Fibroblast of the conjunctiva (primary cell): Measurements from ENCODE around the gene RDH5.

Experiments
- DNase-seq: peaks from one replicate; pipeline ENCODE4 v3.0.0-alpha.2; 2010; ENCODE audit warnings: low read depth

RDH5 gene, protein sequence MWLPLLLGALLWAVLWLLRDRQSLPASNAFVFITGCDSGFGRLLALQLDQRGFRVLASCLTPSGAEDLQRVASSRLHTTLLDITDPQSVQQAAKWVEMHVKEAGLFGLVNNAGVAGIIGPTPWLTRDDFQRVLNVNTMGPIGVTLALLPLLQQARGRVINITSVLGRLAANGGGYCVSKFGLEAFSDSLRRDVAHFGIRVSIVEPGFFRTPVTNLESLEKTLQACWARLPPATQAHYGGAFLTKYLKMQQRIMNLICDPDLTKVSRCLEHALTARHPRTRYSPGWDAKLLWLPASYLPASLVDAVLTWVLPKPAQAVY

DNA sequence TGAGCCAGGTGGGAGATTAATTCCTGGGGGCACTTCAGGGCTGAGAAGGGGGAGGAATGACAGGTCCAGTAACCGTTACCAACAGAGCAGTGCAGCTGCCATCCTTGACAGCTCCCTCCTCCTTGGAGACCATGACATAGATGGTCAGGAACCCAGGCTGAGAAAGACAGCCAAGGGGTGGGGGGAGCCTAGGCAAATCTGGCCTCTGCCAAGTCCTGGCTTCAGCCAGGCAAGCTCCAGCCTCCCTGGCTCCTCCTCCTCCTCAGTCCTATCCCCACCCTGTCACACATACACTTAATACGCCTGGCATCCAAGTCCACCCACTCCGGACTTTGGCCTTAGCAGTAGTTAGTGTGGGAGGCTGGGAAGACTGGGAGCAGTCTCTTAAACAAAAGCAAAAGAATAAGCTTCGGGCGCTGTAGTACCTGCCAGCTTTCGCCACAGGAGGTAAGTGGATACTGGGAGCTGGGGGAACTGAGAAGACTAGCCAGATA is at the start of gene RDH5:
TSS of gene RDH5 (plus strand) at position 323 of the 494 bp plus-strand sequence. CDS start 792 bp downstream, outside the sequence.
- DNase-seq: peak; percentile 93

DNA sequence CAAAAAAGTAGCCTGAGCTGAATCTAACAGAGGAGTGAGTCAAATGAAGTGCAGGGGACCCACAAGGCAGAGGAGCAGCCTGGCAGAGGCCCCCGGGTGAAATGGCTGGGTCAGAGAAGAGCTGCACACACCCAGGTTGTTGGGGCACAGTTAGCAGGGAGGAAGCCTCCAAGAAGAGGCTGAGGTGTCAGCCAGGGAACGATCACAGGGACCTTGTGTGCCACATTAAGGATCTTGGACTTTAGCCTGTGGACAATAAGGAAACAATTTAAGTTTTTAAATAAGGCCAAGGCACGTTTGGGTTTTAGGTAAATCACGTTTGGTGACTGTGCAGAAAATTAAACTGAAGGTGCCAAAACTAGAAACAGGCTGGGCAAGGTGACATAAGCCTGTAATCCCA is 48.4 kb upstream of the RDH5 start:
- DNase-seq: no peak

DNA sequence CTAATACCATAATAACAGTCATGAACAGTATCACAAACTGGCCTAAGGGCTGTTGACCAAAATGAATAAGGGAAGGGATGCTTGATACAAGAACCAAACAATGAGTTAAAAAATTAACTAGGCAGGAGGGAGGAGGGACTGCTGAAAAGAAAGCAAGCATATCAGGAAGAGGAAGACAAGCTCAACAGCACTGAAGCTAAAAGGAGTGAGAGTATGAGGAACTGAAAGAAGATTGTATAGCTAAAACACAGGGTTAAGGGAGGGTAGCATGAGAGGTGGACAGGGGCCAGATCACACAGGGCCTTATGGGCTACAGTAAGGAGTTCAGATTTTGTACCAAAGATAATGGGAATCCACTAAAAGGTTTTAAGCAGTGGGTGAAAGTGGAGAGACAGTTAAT is 46.6 kb upstream of the RDH5 start:
- DNase-seq: no peak

DNA sequence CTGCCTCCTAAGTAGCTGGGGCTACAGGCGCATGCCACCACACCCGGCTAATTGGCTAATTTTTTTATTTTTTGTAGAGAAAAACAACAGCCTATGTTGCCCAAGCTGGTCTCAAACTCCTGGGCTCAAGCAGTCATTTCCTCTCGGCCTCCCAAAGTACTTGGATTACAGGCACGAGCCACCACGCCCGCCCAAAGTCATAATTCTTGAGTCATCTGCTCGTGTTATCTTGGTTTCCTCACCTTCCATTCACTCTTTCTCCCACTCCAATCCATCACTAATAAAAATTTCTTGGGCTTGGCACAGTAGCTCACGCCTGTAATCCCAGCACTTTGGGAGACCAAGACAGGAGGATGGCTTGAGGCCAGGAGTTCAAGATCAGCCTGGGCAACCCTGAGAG is 44.5 kb upstream of the RDH5 start:
- DNase-seq: no peak

DNA sequence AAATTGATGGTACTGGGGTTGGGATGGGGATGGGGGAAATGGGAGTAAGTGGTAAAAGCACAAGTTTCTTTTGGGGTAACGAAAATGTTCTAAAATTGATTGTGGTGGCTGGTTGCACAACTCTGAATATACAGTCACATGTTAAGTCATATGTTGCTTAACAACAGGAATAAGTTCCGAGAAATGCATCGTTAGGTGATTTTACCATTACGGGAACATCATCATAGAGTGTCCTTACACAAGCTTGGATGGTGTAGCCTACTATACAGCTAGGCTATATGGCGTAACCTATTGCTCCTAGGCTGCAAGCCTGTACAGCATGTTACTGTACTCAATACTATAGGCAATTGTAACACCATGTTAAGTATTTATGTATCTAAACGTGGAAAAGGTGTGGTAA is 43.5 kb upstream of the RDH5 start:
- no peak for DNase-seq

DNA sequence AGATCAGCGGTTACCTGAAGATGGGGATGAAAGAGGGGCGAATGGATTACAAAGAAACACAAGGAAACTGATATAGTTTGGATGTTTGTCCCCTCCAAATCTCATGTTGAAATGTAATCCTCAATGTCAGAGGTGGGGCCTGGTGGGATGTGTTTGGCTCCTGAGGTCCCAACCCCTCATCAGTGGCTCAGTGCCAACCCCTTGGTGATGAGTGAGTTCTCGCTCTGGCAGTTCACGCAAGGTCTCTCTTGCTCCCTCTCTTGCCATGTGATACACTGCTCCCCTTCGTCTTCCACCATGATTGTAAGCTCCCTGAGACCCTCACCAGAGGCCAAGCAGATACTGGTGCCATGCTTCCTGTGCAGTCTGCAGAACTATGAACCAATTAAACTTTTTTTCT is 40.5 kb upstream of the RDH5 start:
- no peak for DNase-seq

DNA sequence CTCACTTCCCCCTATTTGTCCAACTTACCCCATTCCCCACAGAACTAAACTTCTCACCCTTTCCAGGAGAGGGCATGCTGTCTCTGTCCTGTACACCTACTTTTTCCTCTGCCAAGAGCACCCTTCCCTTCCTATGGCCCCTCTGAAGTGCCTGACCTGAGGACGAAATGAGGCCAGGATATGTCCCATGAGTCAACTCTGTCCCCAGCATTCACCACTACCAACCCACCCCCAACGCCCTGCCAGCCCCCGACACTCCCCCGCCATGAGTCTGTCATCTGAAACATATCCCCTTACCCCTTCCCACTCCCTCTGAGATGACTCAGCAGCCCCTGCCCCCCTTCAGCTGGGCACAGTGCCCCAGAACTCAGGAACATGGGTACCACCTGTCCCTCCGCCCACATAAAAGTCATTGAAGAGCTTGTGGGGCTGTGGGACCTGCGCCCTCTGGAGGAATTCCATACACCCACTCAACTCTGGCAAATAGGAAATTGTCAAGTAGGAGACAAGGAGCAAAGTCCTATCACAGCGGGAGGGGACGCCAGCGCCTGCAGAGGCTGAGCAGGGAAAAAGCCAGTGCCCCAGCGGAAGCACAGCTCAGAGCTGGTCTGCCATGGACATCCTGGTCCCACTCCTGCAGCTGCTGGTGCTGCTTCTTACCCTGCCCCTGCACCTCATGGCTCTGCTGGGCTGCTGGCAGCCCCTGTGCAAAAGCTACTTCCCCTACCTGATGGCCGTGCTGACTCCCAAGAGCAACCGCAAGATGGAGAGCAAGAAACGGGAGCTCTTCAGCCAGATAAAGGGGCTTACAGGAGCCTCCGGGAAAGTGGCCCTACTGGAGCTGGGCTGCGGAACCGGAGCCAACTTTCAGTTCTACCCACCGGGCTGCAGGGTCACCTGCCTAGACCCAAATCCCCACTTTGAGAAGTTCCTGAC is 38.8 kb upstream of the RDH5 start:
- DNase-seq: peak; percentile 28

DNA sequence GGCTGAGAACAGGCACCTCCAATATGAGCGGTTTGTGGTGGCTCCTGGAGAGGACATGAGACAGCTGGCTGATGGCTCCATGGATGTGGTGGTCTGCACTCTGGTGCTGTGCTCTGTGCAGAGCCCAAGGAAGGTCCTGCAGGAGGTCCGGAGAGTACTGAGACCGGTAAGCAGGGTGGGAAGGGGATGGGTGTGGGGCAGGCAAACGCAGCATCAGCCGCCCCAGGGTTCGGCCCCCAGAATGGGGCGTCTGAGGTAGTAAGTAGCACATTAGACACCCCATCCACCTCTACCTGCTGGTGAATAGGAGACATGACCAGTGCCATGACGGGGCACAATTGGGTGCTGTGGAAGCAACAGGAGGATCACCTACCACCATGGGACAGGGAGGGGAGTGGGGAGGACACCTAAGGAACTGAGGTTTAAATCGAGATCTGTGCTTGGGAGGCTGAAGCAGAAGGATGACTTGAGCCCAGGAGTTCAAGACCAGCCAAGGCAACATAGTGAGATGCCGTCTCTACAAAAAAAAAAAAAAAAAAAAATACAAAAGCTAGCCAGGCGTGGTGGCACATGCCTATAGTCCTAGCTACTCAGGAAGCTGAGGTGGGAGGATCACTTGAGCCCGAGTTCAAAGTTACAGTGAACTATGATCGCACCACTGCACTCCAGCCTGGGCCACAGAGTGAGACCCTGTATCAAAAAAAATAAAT is 38.0 kb upstream of the RDH5 start:
- no peak for DNase-seq

DNA sequence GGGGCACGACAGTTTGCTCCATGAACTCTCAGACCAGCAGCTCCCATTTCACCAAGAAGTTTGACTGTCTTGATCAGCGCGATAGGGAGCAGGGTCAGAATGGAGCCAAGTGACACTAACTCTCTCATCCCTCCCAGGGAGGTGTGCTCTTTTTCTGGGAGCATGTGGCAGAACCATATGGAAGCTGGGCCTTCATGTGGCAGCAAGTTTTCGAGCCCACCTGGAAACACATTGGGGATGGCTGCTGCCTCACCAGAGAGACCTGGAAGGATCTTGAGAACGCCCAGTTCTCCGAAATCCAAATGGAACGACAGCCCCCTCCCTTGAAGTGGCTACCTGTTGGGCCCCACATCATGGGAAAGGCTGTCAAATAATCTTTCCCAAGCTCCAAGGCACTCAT is 36.5 kb upstream of the RDH5 start:
- DNase-seq: no peak

DNA sequence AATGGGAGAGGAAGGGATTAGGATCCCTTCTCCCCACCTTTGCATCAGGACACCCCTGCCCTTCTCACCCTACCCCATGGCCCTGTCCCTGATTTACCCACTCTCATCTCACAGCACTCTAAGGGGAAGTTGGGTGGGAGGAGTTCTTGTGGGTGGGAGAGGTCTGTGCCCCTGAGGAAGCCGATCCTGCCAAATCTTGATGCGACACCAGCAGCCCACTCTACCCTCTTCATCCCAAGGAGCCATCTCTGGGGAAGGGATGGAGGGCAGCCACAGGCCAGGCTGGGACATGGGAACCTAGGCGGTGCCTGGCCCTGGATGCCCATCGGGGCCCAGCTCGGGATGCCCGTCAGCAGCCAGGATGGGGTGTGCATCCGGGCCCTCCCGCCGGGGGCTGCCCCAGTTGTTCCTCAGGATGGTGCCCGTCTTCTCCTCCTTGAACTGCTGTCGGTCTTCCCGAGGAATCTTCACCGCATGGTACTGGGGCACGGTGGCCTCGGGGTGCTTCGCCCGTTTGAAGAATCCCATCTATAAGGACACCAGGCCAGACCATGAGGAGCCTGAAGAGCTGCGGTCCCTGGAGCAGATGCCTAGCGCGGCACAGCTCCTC is 35.3 kb upstream of the RDH5 start:
- DNase-seq: no peak

DNA sequence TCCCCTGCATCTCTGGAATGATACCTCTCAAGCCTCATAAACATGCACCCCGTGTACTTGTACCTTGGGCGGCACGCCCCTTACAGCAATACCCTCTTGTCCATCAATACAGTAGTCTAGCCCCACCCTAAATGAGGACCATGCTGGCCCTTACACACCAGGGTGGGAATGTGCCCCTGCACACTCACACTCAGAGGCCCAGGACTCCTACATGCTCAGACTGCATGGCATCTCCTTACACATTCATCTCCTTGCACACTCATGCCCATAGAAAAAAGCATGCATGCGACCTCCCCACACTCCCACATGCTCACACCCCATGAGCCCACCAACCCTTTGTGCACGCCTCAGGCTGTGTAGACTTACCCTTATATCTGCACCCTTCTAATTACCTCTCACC is 34.5 kb upstream of the RDH5 start:
- DNase-seq: no peak

DNA sequence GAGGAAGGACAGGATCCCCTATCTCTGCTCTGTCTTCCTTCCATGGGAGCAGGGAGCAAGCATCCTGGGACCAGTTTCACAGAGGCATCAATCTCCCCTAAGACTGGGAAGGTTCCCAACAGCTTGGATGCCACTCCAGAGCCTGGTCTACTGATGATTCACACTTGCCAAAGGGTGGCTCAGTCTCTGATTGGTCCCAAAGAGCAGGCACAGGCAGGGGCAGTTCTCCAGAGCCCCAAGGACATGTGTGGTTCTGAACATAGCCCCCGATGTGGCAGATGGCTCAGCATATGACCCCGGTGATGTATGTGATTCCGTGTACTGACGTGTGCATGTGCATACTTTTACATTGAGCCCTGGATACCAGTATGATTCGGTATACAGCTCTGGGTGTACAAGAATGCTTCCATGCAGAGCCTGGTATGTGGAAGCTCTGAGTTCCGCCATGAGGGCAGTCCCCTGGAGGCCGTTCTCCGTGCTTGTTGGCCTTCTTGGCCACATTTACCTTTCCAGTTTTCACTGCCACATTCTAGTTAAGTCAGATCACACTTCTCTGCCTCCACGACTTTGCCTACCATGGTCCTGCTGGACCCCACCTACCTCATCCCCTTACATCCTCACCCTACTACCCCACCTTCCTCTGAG is 33.7 kb upstream of the RDH5 start:
- no peak for DNase-seq

DNA sequence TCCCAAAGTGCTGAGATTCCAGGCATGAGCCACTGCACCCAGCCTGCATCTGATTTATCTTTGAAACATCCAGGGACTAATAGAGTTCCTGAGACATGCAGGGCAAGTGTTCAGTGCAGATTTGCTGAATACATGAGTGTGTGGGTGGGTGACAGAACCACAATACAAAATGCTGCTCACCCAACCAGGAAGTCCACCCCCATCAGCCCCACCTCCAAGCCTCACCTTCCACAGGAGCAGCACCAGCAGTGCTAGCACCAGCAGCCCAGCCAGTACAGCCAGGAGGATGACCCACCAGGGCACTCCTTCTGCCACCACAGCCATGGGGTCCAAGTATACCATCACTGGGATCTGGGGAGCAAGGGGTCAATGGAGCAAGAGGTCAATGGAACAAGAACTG is 32.4 kb upstream of the RDH5 start:
- DNase-seq: no peak

DNA sequence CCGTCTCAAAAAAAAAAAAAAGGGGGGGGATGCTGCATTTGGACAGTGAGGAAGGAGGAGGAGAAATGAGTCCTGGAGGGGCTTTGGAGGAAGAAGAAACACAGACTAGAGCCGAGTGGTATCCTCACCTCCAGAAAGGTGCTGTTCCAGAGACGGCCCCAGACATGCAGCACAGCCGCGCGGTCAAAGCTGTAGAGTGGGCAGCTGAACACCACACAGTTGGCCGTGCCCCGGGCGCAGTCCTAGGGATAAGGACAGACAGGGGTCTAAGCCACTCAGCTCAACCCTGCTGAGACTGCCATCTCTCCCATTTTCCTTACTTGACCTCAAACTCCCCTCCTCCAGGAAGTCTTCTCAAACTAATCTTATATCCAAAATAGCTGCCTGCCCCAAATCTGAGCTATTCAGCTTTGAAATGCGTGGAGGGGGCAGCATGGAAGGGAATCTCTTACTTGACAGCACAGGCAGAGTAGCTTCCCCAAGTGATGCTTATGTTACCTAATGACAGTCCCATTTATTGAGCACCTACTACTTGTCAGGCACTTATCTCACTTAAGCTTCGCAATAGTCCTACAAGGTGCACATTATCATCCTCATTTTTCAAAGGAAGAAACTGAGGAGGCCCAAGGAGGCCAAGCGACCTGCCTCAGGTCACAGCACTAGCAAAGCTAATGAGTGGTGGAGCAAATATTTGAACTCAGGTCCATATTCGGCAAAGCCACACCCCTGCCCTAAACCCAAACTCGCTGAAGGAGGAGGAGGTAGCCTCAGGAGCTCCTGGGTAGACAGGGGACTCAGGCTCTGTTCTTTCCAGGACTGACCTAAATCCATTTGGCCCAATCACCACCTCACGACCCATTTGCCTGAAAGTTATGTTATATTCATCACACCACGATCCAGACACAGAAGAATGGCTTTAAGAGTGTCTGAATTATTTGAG is 31.2 kb upstream of the RDH5 start:
- no peak for DNase-seq

DNA sequence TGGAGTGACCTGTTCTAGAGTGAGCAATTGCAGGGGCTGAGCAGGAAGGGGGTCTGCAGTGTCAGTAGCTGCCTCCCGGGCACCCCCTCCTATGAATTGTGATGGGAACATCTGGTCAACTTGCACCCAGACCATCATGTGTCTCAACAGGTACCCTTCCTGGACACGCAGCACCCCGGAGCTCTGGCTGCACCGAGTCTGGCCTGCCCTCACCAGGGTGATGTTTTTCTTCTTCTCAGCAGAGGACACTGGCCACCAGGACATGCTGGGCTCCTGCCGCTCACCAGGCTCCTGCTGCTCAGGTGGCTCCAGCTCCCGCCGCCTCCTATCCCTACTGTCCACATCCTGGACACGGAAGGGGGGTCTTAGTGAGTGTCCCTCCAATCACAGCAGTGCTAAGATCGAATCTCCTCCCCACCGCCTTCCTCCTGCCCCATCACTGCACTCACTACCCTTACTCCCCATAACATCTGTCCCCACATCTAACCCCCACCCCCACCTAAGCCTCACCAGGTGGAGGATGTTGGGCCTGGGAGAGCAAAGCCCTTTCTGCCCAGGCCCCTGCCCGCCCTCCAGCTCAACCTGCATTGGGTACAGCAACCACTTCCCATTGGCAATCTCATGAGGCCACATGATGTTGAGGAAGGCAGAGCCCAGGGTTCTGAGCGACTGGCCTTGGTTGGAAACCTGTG is 27.4 kb upstream of the RDH5 start:
- DNase-seq: no peak

DNA sequence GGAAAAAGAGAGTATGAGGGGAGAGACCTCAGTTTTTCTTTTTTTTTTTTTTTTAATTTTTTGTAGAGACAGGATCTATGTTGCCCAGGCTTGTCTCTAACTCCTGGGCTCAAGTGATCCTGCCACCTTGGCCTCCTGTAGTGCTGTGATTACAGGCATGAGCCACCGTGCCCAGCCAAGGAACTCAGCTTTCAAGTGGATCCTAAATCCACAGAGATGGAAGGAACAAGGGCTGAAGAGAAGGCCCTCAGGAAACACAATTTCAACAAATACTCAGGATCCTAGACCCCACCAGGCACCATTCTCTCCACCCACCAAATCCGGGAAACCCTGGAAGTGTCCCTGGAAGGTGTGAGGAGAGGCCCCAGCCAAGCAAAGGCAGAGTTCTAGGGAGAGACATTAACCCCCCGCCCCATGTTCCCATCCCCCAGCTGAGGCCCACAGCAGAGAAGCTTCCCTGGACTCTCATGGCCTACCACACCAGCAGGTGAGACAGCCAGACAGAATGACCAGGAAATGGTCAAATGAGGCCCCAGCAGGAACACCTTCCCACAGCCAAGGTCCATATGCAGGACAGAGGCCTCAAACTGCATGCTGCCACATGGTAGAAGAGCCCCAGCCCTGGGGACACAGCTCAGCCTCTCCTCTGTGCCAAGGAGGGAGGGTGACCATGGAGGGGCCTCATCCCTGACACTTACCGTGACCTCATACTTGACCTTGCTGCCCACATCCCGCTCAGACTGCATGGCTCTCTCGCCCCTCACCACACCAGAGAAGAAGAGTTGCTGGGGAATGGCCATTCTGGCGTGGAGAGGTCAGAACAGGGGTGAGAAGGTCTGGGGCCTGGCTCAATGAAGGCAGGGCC is 26.6 kb upstream of the RDH5 start:
- no peak for DNase-seq

DNA sequence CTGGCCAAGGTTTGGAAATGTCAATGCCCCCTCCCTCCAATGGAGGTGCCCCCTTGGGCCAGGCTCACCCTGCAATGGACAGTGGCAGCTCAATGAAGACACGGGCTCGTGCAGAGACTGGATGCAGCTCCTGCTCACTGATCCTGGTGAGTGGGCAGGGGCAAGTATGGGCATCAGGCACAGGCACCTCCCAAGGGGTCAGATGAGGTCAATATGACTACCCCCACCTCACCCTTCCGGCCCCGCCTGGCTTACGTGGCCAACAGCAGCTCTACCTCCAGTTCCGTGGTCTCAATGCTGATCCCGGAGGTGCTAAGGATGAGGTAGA is 26.0 kb upstream of the RDH5 start:
- DNase-seq: no peak

DNA sequence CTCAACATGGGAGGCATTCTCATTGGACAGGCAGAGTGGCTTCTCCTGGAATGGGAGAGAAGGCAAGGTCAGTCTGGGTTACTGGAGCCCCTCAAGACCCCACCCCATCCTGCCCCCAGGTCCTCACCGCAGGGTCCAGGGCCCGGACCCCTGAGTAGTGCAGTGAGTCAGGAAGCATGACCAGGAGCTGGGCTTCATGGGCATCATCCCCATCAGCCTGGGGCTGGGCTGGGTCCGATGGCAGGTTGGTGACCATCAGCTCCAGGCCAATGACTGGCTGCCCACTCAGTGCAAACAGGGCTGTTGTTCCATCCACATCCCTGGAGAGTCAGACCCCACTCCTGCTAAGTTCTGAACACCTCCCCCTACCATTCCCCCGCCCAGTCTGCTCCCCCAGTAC is 25.5 kb upstream of the RDH5 start:
- no peak for DNase-seq

DNA sequence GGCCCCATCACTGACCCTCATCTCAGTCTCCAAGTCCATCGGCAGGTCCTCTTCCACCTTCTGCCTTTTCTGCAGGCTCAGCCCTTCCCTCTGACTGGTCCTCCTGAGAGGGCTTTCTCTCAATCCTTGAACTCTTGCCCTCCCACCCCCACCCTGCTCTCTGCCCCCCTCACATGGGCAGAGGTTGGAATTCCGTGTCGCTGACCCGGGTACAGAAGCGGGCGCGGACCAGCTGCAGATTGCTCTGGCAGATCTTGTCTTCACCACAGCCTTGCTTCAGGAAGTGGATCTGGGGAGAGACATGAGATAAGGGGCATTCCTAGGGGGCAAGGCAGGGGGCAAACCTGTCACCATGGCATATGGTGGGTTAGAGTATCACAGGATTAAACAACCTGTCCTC is 24.8 kb upstream of the RDH5 start:
- no peak for DNase-seq
